H4 (cell line): ENCODE measurements around the gene FOXS1. TPM values are rescaled to one million over a fixed set of nuclear protein-coding genes. Genes with fewer than 3 reads are reported as not detected.
"Not testable (repeated sequence)": the region's sequence is repeated elsewhere in the genome, so short reads cannot be mapped to it uniquely, and the experiment has no call there.

Source experiments
- DNase-seq: peaks from one replicate; pipeline ENCODE4 v3.0.0-alpha.2; 2015; ENCODE audit warnings: low spot score
- total RNA-seq: library from RNA; depleted of rRNA; stranded (reverse); fragments of >200 nt; shearing (Covaris generic); gene quantifications from 2 replicates; pipeline ENCODE4 v1.2.3, GENCODE V29; 2014

FOXS1 gene
- total RNA-seq, 1 experiment from 2014 or later = 0.08 TPM

DNA sequence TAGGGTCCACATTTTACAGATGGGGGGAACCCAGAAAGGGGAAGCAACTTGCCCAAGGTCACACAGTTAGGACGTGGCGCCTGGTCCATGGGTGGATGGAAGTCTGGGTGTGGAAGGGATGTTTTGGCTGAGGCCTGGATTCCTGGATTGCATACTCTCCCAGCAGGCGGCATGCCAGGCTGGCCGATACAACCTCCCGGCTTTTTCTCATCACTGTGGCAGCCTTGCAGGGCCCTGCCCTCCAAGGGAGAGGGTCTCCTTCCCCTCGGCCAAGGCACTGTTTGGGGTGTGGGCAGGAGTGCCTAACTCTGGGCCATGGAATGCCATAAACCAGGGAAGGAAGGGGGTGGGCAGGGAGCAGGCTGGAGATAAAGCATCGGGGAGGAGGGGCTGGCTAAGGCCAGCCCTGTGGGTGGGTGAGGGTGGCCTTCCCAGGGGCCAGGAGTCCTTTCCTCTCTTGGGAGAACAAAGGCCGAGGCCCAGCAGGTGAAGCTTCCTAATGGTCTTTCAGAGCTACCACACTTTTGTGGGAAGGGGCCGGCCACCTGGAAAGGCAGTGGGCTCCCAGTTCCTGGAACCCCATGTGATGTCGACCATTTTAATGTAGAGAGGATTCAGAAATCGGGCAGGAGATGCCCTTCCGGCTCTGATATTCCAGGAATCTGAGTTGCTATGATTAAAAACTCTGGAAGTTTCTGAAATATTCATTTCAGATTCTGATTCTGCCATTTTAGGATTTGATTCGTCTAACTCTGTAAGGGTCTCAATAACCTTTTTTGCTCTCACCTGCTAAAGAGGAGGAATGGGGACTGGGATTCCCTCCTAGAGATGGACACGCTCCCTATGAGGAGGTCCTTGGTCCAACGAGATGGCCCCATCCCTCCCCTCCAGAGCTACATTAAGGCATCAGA is 4.2 kb downstream of the FOXS1 start:
- no peak for DNase-seq

DNA sequence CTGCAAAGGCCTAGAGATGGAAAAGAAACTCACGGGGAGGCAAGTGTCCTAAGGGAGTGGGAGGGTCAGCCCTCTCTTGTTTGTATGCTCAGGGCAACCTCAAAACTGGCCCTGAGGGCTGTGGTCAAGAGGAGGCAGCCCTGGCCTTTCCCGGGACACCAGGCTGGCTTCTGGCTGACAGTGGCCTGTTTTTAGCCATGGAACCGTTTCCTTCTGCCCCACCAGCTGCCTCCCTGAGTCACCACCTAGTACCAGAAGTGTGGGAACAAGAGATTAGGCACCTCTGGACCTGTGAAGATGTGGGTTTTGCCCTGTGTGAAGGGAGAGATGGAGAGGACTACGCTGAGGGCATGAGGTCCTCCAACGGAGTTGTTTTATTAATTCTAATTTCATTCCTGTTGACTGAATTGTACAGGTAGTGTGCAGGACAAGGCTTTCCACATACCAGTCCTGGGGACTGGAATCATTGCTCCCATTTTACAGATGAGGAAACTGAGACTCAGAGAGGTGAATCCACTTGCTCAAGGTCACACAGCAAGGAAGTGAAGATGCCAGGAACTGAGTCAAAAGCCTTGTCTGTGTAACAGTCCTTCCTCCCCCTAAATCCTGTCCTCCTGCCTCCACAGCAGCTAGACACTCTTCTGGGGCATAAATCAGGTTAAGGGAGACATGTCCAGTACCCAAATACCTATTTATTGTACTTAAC is 5.5 kb downstream of the FOXS1 start:
- DNase-seq = no peak

DNA sequence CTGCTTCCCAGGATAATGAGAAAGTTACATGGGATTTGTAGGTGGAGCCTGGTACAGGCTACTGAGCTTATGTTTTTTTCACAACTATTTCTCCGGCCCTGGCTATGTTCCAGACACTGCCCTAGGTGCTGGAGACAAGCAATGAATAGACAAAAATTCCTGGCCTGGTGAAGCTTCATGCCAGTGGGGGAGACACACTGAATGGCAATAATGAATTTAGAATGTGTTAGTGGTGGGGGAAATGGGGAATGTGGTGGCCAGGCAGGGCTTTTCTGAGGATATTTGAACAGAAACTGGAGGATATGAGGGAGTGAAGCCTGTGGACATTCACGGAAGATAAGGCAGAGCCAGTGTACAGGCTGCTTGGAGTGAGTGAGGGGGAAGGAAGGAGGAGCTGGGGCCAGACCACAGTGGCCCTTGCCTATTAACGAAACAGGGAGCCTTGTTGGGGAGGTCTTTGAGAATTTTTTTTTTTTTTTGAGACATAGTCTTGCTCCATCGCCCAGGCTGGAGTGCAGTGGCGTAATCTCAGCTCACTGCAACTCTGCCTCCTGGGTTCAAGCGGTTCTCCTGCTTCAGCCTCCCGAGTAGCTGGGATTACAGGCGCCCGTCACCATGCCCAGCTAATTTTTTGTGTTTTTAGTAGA is 6.6 kb downstream of the FOXS1 start:
- peak; percentile 49 for DNase-seq

DNA sequence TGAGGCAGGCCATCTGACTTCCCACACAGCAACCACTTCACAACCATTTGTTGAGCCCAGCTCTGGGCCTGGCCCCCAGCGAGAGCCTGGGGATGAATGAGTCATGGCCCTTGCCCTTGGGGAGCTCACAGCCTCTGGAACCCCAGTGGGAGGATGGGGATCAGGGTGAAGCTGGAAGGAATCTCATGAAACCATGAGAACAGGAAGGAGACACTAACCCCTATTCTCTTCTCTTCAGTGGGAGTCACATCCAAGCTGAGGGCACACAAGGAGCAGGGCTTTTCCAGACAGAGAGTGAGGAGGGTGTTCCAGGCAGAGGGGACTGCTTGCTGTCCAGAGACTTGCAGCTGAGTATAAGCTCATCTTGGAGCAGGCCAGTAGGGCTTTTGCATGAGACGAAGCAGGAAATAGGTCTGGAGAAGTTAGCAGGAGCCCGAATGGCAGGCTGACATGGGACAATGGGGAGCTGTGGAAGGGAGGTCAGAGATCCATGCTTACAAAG is 7.5 kb downstream of the FOXS1 start:
- DNase-seq = no peak

DNA sequence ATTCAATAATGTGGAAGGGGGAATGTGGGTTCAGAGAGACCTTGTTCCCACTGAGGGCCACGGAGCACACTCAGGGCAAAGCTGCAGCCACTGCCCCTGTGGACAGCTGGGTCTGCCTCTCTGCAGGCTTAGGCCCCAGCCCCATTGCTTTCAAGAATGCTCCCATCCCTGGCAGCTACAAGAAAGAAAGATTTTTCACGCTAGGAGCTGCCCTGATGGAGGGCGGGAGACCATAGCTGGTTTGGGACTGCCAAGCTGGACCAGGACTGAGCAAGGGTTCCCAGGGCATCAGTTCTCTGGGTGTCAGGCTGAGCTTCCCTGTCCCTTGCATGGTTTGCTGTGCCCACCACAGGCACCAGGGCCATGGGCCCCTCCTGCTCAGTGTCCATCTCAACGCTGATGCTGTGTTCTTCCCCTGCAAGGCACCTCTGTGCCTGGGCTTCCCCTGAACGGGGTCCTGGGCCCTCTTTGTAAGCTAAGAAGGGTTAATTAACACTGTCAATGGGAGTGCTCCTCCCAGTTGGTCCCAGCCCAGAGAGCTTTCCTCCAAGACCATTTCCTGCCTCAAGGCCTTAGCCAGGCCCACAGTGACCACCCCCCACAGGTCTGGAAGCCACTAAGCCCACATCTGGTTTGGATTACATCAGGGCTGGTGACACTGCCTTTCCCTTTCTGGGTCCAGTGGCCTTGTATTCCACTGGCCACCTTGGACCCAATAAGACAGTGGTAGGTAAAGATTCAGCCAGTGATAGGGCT is 8.4 kb downstream of the FOXS1 start:
- DNase-seq = peak; percentile 72

DNA sequence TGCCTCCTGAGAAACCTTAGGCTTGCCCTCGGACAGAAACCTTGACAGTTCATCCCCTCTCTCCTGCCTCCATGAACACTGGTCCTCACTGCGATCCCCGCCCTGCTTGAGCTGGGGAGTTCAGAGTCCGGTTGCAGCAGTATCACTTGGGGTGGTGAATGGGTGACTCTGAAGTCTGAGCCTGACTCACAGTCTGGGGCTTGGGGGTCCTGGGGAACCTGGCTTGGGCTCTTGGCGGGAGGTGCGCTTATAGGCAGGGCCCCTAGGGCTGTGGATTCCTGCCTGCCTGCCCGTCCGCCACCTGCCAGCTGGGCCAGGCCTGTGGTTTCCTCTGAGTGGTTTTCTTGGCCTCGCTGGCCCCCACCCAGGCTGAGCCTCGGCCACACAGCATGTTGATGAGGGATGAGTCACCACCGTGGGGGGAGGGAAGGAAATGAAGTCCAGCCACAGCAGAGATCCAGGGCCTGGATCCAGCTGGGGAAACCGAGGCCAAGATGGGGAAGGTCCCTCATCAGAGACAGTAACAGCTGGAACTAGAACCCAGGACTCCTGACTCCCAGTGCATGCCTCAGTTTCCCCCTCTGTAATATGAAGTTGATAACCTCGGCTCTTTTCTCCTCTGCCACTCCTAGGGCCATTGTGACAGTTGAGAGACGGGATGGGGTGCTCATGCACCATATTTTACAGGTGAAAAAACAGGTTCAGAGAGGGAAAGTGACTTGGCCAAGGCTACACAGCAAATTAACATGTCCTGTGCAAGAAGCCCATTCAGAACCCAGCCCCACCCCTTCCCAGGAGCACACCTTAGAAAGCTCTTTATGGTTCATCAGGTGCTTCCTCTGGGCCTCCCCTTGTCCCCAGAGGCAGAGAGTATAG is 9.2 kb downstream of the FOXS1 start:
- DNase-seq = peak; percentile 94

DNA sequence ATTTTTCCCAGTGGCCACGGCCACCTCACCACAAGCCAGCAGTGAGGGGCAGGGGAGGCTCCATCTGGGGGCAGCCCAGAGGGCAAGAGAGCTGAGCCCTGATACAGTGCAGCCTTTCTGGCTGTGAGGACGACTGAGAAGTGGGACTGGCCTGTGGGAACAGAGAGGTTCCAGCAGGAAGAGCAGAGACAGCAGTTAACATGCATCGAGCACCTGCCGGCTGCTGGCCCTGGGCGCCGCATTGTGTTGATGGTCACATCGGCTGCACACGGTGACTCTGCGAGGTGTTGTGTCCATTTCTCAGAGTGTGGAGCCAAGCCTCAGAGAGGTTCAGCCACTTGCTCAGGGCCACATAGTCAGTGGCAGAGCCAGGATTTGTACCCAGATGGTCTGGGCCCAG is 9.8 kb downstream of the FOXS1 start:
- DNase-seq = no peak

DNA sequence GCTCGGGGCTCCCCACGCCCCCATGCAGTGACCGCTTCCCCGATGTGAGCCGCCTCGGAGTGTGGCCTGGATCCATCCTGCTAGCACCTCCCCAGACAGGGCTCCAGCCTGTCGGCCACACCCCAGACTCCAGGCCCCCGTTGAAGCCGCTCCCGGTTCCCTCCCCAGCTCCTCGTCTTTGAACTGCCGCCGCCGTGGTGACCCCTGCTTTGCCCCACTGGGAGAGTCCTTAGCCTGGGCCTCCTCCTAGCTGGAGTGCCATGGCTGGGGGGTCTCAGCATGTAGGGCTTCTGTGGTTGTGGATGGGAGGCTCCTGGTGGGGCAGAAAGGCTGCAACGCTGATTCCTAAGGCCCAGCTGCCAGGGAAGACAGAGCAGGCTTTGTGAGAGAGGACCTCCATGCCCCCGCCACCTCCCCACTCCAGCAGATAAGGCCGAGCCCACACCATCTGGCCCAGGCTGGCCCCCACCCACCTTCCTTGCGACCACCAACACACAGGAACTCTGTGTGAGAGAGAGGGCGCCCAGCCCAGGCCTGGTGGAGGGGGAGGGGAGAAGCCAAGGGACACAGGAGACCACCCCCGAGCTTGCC is 11.4 kb downstream of the FOXS1 start:
- no peak for DNase-seq

DNA sequence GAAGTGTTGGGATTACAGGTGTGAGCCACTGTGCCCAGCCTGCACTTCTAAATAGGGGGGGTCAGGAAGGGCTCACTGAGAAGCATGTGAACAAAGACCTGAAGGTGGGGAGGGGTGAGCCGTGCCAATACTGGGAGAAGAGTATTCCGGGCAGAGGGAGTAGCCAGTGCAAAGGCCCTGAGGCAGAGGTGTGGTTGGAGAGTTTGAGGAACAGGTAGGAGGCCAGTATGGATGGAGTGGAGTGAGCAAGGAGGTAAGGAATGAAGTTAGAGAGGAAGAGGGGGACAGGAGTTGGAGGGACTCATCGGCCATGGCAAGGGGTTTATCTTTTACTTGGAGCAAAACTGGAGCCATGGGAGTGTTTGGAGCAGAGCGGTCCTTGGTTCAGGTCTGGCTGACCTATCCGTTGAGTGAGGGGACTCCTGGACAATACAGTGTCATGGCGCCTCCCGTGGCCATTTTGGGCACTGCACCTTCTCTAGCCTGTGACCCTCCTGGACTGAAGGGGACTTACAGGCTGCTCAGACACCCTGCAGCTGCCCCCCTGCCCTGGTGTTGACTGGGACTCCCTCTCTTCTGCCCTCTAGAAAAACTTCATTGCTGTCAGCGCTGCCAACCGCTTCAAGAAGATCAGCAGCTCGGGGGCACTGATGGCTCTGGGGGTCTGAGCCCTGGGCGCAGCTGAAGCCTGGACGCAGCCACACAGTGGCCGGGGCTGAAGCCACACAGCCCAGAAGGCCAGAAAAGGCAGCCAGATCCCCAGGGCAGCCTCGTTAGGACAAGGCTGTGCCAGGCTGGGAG is 12.1 kb downstream of the FOXS1 start:
- DNase-seq = no peak

DNA sequence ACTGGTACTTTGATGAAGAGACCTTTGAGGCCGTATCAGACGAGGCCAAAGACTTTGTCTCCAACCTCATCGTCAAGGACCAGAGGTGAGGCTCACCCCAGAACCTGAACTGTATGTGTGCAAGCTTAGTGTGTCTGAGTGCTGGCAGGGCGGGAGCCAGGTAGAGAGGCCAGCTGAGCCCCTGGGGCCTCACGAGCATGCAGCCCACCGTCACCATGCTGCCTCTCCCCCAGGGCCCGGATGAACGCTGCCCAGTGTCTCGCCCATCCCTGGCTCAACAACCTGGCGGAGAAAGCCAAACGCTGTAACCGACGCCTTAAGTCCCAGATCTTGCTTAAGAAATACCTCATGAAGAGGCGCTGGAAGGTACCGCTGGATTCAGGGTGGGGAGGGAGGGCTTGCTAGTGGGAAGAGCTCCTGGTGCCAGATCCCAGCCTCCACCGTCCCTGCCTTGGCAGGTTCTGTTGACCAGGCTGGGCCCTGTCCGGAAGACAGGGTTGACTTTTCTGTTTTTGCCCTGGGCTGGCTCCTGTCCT is 13.6 kb downstream of the FOXS1 start:
- DNase-seq = no peak

DNA sequence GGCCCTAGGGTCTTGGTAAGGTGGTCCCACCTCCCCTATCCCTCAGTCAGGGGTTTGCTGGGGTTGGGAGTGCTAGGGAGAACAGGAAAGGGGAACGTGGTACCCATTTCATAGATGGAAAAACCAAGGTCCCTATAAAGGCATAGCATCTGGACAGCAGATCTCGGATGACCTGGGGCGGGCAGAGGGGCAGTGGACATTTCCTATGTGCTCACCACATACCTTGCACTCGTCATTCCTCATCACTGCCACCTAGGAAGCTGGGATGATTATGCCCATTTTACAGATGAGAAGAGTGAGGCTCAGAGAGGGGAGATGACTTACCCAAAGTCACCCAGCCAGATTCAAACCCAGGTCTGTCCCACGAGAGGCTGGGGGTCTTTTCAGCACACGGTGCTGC is 14.2 kb downstream of the FOXS1 start:
- no peak for DNase-seq

DNA sequence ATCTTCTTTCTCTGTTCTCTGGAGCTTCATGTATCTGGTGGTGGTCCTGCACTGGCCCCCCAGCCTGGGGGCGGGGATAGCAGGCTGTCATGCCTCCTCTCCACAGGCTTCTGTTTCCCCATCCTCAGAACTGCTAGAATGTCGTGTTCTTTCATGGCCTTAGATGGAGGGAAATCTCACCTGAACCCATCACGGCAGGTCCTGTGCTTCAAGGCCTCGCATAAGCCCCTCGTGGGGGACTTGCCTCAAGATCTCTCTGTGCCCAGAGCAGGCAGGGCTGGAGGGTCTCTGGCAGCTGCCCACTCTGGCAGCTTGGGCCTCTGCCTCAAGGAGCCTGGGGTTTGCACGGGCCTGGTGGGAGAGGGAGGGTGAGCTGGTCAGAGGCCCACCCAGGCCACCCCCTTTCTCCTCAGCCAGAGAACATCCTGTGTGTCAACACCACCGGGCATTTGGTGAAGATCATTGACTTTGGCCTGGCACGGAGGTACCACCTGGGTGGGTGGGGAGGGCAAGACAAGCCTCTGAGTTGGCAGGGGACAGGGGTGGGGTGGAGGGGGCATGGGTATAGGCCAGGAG is 14.9 kb downstream of the FOXS1 start:
- DNase-seq = no peak

DNA sequence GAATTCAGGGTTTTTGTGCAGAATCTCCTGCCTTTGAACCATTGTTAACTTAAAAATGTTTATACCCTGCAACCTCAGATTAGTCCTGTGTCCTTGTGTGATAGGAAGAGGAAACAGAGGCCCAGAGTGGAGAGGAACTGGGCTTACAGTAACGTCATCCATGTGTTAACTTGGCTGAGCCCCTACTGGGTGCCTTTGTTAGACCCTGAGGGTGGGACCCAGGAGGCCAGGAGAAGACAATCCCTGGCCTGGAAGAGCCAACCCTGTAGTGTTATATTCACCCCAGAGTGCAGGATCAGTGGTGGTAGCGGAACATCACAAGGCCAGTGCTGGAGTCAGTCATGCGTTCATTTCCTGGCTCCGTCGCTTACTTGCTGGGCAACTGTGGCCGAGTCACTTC is 15.7 kb downstream of the FOXS1 start:
- DNase-seq = no peak

DNA sequence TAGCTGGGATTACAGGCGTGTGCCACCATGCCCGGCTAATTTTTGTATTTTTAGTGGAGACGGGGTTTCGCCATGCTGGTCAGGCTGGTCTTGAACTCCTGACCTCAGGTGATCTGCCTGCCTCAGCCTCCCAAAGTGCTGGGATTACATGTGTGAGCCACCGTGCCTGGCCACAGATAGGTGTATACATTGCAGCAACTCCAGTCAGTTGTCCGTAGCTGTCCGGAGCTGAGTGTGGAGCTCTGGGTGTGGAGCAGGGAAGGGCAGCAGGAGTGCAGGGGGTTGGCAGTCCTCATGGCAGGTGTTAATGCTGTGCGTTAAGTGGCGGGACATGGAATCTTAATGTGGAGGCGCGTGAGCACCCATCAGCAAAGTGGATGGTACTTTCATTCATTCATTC is 17.4 kb downstream of the FOXS1 start:
- not testable (repeated sequence) for DNase-seq

DNA sequence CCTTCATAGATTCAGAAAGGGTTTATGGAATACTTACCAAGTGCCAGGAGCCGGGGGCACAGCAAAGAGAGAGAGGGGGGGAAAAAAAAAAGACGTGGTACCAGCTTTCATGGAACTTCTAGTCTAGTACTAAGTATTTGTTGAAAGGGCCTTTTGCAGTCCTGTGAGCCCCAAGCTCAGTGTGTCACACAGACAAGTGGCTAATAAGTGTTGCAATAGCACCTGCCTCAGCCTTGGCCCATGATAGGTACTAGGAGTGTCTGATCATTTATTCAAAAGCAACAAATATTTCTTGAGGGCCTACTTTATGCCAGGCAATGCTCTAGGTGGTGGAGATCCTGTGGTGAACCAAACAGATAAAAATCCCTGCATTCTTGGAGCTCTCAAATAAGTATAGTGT is 18.3 kb downstream of the FOXS1 start:
- no peak for DNase-seq

DNA sequence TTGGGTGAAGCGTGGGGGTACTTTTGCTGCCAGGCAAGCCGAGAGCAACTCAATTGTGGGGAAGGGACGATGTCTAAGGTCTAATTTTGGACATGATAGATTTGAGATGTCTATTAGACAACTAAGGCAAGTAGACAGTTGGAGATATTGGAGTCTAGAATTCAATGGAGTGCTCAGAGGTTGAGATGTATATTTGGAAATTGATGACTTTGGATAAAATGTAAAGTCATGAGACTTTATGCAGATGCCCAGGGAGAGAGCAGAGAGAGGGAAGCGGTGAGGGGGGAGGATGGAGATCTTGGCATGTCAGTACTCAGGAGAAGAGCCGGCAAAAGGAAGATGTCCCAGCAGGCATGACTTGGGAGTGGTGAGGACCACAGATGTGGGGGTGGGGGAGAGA is 19.3 kb downstream of the FOXS1 start:
- no peak for DNase-seq

DNA sequence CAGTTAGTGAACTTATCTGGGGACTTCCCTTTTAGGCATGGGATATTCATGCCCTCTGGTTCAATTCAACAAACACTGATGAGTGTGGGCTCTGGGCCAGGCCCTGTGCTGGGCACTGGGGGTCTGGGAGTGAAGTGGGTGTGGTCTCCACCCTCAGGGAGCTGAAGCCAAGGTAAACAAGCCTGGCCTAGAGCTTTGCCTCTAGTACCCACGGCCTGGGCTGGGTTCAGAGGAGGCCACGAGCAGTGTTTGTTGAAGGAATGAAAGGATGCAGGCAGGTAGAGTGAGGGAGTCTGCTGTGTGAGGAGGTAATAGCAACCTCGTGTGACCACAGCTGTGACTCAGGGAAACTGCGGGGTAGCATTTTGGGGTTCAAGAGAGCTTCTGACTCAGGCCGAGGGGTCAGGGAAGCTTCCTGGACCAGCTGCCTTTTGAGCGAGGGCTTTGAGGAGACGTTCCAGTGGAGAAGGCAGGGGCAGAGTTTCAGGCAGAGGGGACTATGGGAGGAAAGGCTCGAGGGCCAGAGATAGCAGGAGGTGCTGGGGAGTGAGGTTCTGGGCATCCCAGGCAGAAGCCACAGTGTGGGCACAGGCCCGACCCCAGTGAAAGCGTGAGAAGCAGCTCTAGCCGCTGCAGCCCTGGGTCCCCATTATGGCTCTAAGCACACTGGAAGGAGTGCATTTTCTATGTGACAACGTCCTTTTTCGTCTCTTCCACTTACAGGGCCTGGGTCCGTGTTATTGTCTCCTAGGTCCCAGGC is 20.7 kb downstream of the FOXS1 start:
- no peak for DNase-seq

DNA sequence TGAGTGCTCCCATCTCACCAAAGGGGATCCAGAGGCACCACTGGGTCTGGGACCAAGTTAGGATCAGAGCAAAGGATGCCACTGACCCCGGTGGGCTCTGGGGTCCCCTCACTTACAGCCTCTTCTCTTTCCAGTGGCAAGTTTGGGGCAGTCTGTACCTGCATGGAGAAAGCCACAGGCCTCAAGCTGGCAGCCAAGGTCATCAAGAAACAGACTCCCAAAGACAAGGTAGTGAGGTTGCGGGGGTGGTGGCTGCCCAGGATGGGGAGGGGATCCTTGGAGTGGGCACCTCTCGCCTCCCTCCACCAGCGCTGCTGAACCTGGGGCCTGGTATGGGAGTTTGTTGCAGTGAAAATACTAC is 21.3 kb downstream of the FOXS1 start:
- DNase-seq = no peak
